D341Med (cell line): ENCODE results near the gene NDUFS7.

Experiments
- DNase-seq: peaks from one replicate; pipeline ENCODE4 v3.0.0; 2012; ENCODE audit warnings: low spot score

NDUFS7 gene

GRCh38 chr19:1365319-1366269 lies 18.1 kb upstream of the NDUFS7 start:
- DNase-seq: no peak

GRCh38 chr19:1366296-1366695 lies 17.4 kb upstream of the NDUFS7 start:
- DNase-seq: no peak

GRCh38 chr19:1366899-1367870 lies 16.5 kb upstream of the NDUFS7 start:
- no peak for DNase-seq

GRCh38 chr19:1369214-1369805 lies 14.4 kb upstream of the NDUFS7 start:
- no peak for DNase-seq

GRCh38 chr19:1370579-1371361 lies 12.9 kb upstream of the NDUFS7 start:
- no peak for DNase-seq

- peak; percentile 54 for DNase-seq
Observed at GRCh38 chr19:1373042-1373533, 10.6 kb upstream of the NDUFS7 start.

GRCh38 chr19:1373534-1374249 lies 10.0 kb upstream of the NDUFS7 start:
- DNase-seq: peak; percentile 84

GRCh38 chr19:1374250-1374577 lies 9.5 kb upstream of the NDUFS7 start:
- no peak for DNase-seq

- DNase-seq: no peak
Observed at GRCh38 chr19:1376415-1376805, 7.3 kb upstream of the NDUFS7 start.

- no peak for DNase-seq
Observed at GRCh38 chr19:1377176-1377964, 6.3 kb upstream of the NDUFS7 start.

- no peak for DNase-seq
Observed at GRCh38 chr19:1377965-1378785, 5.5 kb upstream of the NDUFS7 start.

- no peak for DNase-seq
Observed at GRCh38 chr19:1379126-1379905, 4.4 kb upstream of the NDUFS7 start.

GRCh38 chr19:1379961-1380489 lies 3.7 kb upstream of the NDUFS7 start:
- no peak for DNase-seq

- DNase-seq: no peak
Observed at GRCh38 chr19:1382250-1382649, 1.5 kb upstream of the NDUFS7 start.

GRCh38 chr19:1383017-1383311 lies 743 bp upstream of the NDUFS7 start:
- DNase-seq: no peak

GRCh38 chr19:1384085-1384462 lies 367 bp downstream of the NDUFS7 start:
- no peak for DNase-seq

- DNase-seq: no peak
Observed at GRCh38 chr19:1384478-1385110, 887 bp downstream of the NDUFS7 start.

- DNase-seq: no peak
Observed at GRCh38 chr19:1385816-1386215, 2.1 kb downstream of the NDUFS7 start.
